ENCODE results near the gene SZRD1. TPM values are rescaled to one million over a fixed set of nuclear protein-coding genes. Genes with fewer than 3 reads are reported as not detected.

SZRD1 gene
- total RNA-seq, 1 donor from 2014 or later, result 82.6 TPM

- H3K4me3 ChIP-seq (ENCODE audit: low read depth, low read length), result no peak overlapping the region
- TF ChIP-seq CTCF (conservative IDR thresholded peaks at IDR 0.05; ENCODE audit: low read depth, low read length), result no peak
- no peak for DNase-seq (ENCODE audit: low read depth)
Measured at GRCh38 chr1:16376971-16377370, 9.9 kb downstream of the SZRD1 start.

- H3K4me3 ChIP-seq (ENCODE audit: low read depth, low read length), result no peak overlapping the region
- no peak for TF ChIP-seq CTCF (conservative IDR thresholded peaks at IDR 0.05; ENCODE audit: low read depth, low read length)
- DNase-seq (ENCODE audit: low read depth), result no peak
Measured at GRCh38 chr1:16378443-16378842, 11.4 kb downstream of the SZRD1 start.

- no peak overlapping the region for H3K4me3 ChIP-seq (ENCODE audit: low read depth, low read length)
Measured at GRCh38 chr1:16380868-16381267, 13.8 kb downstream of the SZRD1 start.

GRCh38 chr1:16383888-16384287 lies 16.8 kb downstream of the SZRD1 start:
- no peak for TF ChIP-seq CTCF (conservative IDR thresholded peaks at IDR 0.05; ENCODE audit: low read depth, low read length)
- DNase-seq (ENCODE audit: low read depth), result no peak
- no peak overlapping the region for H3K4me3 ChIP-seq (ENCODE audit: low read depth, low read length)

More at GRCh38 chr1:16380868-16381267, 13.8 kb downstream of the SZRD1 start:
- TF ChIP-seq CTCF (conservative IDR thresholded peaks at IDR 0.05; ENCODE audit: low read depth, low read length), result no peak
- DNase-seq (ENCODE audit: low read depth), result no peak

GRCh38 chr1:16385659-16386453 lies 18.8 kb downstream of the SZRD1 start:
- no peak for DNase-seq (ENCODE audit: low read depth)
- TF ChIP-seq CTCF (conservative IDR thresholded peaks at IDR 0.05; ENCODE audit: low read depth, low read length), result no peak
- no peak overlapping the region for H3K4me3 ChIP-seq (ENCODE audit: low read depth, low read length)

GRCh38 chr1:16386454-16387113 lies 19.5 kb downstream of the SZRD1 start:
- TF ChIP-seq CTCF (conservative IDR thresholded peaks at IDR 0.05; ENCODE audit: low read depth, low read length), result no peak
- DNase-seq (ENCODE audit: low read depth), result peak; percentile 55
- H3K4me3 ChIP-seq (ENCODE audit: low read depth, low read length), result no peak overlapping the region

All from epithelial cell of proximal tubule (primary cell).